ENCODE results near the gene ZBTB2. TPM values are rescaled to one million over a fixed set of nuclear protein-coding genes. Genes with fewer than 3 reads are reported as not detected.

Gene ZBTB2
- total RNA-seq, 6 experiments from 2014 or later, result 16.5 to 22.1 (median 19.3) TPM

GRCh38 chr6:151392427-151392826 is 1.1 kb upstream of the ZBTB2 start:
- DNase-seq, result no peak
- H3K4me1 Mint-ChIP-seq (ENCODE audit: low read depth), result peaks cover 63% of the 10 kb centered on the region
- peaks cover 1% of the 10 kb centered on the region; the same call in 1 of the 2 replicates for H3K27me3 Mint-ChIP-seq (ENCODE audit: insufficient read depth)
- peak overlapping the region; percentile 94 for H3K4me3 Mint-ChIP-seq
- peak overlapping the region; percentile 90 for H3K27ac Mint-ChIP-seq
- H3K36me3 Mint-ChIP-seq (ENCODE audit: low read depth), result peaks cover 17% of the 10 kb centered on the region
- TF ChIP-seq CTCF (IDR thresholded peaks at IDR 0.05), result no peak
- no peaks in the 10 kb centered on the region for H3K9me3 Mint-ChIP-seq

GRCh38 chr6:151390851-151391470 is 398 bp downstream of the ZBTB2 start:
- peaks cover 13% of the 10 kb centered on the region for H3K36me3 Mint-ChIP-seq (ENCODE audit: low read depth)
- TF ChIP-seq CTCF (IDR thresholded peaks at IDR 0.05), result no peak
- H3K9me3 Mint-ChIP-seq, result no peaks in the 10 kb centered on the region
- H3K27me3 Mint-ChIP-seq (ENCODE audit: insufficient read depth), result peaks cover 1% of the 10 kb centered on the region; the same call in 1 of the 2 replicates
- peak; percentile 32 for DNase-seq
- H3K4me1 Mint-ChIP-seq (ENCODE audit: low read depth), result peaks cover 58% of the 10 kb centered on the region
- peak overlapping the region; percentile 94 for H3K4me3 Mint-ChIP-seq
- peak overlapping the region; percentile 90; the same call in 1 of the 2 replicates for H3K27ac Mint-ChIP-seq

GRCh38 chr6:151390276-151390850 is 996 bp downstream of the ZBTB2 start:
- Mint-ChIP-seq H3K36me3 (ENCODE audit: low read depth) (peaks cover 13% of the 10 kb centered on the region), H3K9me3 (no peaks in the 10 kb centered on the region), H3K4me3 (peak overlapping the region; percentile 50), H3K27me3 (ENCODE audit: insufficient read depth) (peaks cover 1% of the 10 kb centered on the region; the same call in 1 of the 2 replicates), H3K4me1 (ENCODE audit: low read depth) (peaks cover 56% of the 10 kb centered on the region), H3K27ac (0 out of 2 replicates have a peak overlapping the region, but pooled peaks have one; percentile 24)
- TF ChIP-seq CTCF (IDR thresholded peaks at IDR 0.05), result no peak
- peak; percentile 96 for DNase-seq

- Mint-ChIP-seq H3K36me3 (ENCODE audit: low read depth) (peaks cover 13% of the 10 kb centered on the region), H3K4me3 (peak overlapping the region; percentile 95), H3K27me3 (ENCODE audit: insufficient read depth) (peaks cover 1% of the 10 kb centered on the region; the same call in 1 of the 2 replicates), H3K27ac (peak overlapping the region; percentile 94), H3K4me1 (ENCODE audit: low read depth) (peaks cover 53% of the 10 kb centered on the region), H3K9me3 (no peaks in the 10 kb centered on the region)
- peak; percentile 74 for DNase-seq
- no peak for TF ChIP-seq CTCF (IDR thresholded peaks at IDR 0.05)
These were observed 1.6 kb downstream of the ZBTB2 start for GRCh38 chr6:151389618-151390275.

- peak overlapping the region; percentile 95 for H3K4me3 Mint-ChIP-seq
- peak overlapping the region; percentile 94 for H3K27ac Mint-ChIP-seq
- peaks cover 1% of the 10 kb centered on the region; the same call in 1 of the 2 replicates for H3K27me3 Mint-ChIP-seq (ENCODE audit: insufficient read depth)
- H3K36me3 Mint-ChIP-seq (ENCODE audit: low read depth), result peaks cover 18% of the 10 kb centered on the region
- no peak for TF ChIP-seq CTCF (IDR thresholded peaks at IDR 0.05)
- DNase-seq, result no peak
- peaks cover 52% of the 10 kb centered on the region for H3K4me1 Mint-ChIP-seq (ENCODE audit: low read depth)
- no peaks in the 10 kb centered on the region for H3K9me3 Mint-ChIP-seq
These were observed 2.3 kb downstream of the ZBTB2 start for GRCh38 chr6:151388997-151389617.
